Measurements from ENCODE around the gene KLHL25.

KLHL25 gene

DNA sequence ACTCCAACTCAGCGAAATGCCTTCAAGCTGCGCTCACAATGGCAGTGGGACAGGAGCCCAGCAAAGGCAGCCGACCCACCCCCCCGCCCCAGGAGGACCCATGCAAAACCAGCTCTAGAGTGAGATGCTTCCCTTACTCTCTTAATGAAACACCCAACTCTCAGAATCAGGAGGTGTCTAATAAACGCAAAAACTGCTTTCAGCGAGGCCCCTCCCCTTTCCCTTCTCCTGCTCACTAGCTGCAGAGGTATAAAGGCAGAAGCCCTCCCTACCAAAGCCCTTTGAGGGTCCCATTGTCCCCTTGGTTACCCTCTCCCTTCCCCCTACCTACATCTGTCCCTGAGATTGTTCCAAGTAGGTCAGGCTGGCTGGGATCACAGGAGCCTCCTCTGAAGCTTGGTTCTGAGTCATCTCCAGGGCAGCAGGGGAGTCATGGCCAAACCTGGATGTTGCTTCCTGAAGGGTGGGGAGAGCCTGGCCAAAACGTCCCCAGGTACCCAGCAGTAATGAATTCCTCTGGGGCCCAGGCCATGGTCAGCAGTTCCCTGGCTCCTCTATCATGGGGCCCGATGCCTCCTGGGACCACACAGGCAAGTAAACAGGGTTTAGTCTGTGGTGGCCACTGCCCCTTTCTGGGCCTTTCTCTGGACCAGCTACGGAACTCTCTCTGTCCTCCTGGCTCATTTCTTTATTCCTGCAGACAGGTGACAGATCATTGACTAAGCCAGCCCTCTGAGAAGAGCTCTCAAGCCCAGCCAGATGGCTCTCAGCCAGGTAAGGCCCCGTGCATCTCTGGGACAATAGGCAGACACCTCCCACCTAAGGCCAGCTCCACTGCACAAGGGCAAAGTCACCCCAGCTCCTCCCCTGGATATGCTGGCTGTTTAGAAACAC, 8.6 kb downstream of the KLHL25 start:
- H3K4me2 ChIP-seq (ENCODE audit: low read length) = no peak overlapping the region

DNA sequence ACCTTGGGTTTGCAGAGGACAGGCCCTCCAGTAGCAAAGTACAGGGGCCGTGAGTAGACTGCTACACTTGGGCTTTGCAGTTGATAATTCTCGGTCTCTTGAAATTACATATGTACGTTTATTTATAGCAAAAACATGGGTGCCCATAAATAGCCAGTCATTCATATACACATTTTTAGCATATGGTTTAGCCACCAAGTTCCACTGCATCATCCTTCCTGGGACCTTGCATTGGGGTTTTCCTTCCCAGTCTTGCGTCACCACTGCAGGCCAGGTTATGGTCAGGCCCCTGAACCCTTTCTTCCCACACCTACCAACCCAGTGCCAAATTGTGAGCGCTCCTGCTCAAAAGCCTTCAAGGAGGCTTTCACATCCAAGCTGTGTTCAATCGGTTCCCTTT, 12.7 kb downstream of the KLHL25 start:
- no peak overlapping the region for H3K4me2 ChIP-seq (ENCODE audit: low read length)

More for the DNA sequence above, 8.6 kb downstream of the KLHL25 start:
- no peaks in the 10 kb centered on the region for H3K36me3 ChIP-seq (ENCODE audit: control insufficient read depth, low read length)
- no peak overlapping the region for H3K4me3 ChIP-seq (ENCODE audit: low read length)
- H3K9me2 ChIP-seq (replicated peaks; ENCODE audit: control insufficient read depth, low read length) = no peaks in the 10 kb centered on the region
- no peaks in the 10 kb centered on the region for H3F3A ChIP-seq (ENCODE audit: control insufficient read depth, insufficient read depth)
- H3K27me3 ChIP-seq (ENCODE audit: control insufficient read depth, low read length) = no peaks in the 10 kb centered on the region
- no peak for TF ChIP-seq EZH2phosphoT487 (IDR thresholded peaks at IDR 0.05; ENCODE audit: borderline replicate concordance, low read length)
- TF ChIP-seq, protein P1, sequence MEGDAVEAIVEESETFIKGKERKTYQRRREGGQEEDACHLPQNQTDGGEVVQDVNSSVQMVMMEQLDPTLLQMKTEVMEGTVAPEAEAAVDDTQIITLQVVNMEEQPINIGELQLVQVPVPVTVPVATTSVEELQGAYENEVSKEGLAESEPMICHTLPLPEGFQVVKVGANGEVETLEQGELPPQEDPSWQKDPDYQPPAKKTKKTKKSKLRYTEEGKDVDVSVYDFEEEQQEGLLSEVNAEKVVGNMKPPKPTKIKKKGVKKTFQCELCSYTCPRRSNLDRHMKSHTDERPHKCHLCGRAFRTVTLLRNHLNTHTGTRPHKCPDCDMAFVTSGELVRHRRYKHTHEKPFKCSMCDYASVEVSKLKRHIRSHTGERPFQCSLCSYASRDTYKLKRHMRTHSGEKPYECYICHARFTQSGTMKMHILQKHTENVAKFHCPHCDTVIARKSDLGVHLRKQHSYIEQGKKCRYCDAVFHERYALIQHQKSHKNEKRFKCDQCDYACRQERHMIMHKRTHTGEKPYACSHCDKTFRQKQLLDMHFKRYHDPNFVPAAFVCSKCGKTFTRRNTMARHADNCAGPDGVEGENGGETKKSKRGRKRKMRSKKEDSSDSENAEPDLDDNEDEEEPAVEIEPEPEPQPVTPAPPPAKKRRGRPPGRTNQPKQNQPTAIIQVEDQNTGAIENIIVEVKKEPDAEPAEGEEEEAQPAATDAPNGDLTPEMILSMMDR (IDR thresholded peaks at IDR 0.05; ENCODE audit: low read depth, low read length, poor library complexity, severe bottlenecking) = no peak
- no peaks in the 10 kb centered on the region for H3K9me3 ChIP-seq (ENCODE audit: control insufficient read depth, insufficient read depth, low read length)
- H3K79me2 ChIP-seq (ENCODE audit: control insufficient read depth, low read length) = no peaks in the 10 kb centered on the region
- H4K20me1 ChIP-seq (ENCODE audit: control insufficient read depth, insufficient read depth, low read depth, low read length) = 0 out of 2 replicates have a peak, but pooled peaks cover 4% of the 10 kb centered on the region
- H3K4me1 ChIP-seq (ENCODE audit: control insufficient read depth, low read length) = peaks cover 5% of the 10 kb centered on the region; the same call in 1 of the 2 replicates
- no peak overlapping the region for H3K27ac ChIP-seq (ENCODE audit: low read depth, low read length)

DNA sequence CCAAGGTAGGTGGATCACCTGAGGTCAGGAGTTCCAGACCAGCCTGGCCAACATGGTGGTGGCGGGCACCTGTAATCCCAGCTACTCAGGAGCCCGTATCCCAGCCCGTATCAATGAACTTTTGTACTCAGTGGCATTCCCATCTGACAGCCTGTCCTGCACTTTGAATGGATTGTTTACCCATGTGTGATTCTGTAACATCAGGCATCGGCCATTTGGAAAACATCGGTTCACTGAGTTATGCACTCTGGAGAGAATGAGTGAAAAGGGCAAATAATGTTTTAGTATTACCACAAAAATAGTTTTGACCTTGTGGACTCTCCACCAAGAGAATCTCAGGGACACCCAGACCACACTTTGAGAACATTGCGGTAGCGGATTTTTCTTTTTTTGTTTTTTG, 13.6 kb downstream of the KLHL25 start:
- Histone ChIP-seq H3K27me3 (ENCODE audit: control insufficient read depth, low read length) (no peaks in the 10 kb centered on the region), H3K4me2 (ENCODE audit: low read length) (no peak overlapping the region), H3F3A (ENCODE audit: control insufficient read depth, insufficient read depth) (no peaks in the 10 kb centered on the region), H3K27ac (ENCODE audit: low read depth, low read length) (no peak overlapping the region), H3K9me2 (replicated peaks; ENCODE audit: control insufficient read depth, low read length) (no peaks in the 10 kb centered on the region), H3K36me3 (ENCODE audit: control insufficient read depth, low read length) (no peaks in the 10 kb centered on the region), H4K20me1 (ENCODE audit: control insufficient read depth, insufficient read depth, low read depth, low read length) (0 out of 2 replicates have a peak, but pooled peaks cover 4% of the 10 kb centered on the region), H3K79me2 (ENCODE audit: control insufficient read depth, low read length) (no peaks in the 10 kb centered on the region), H3K4me1 (ENCODE audit: control insufficient read depth, low read length) (peaks cover 5% of the 10 kb centered on the region; the same call in 1 of the 2 replicates), H3K4me3 (ENCODE audit: low read length) (no peak overlapping the region), H3K9me3 (ENCODE audit: control insufficient read depth, insufficient read depth, low read length) (no peaks in the 10 kb centered on the region)
- TF ChIP-seq, protein P1 (IDR thresholded peaks at IDR 0.05; ENCODE audit: low read depth, low read length, poor library complexity, severe bottlenecking) = no peak
- no peak for TF ChIP-seq EZH2phosphoT487 (IDR thresholded peaks at IDR 0.05; ENCODE audit: borderline replicate concordance, low read length)

More for the DNA sequence above, 12.7 kb downstream of the KLHL25 start:
- H4K20me1 ChIP-seq (ENCODE audit: control insufficient read depth, insufficient read depth, low read depth, low read length) = 0 out of 2 replicates have a peak, but pooled peaks cover 4% of the 10 kb centered on the region
- H3K9me3 ChIP-seq (ENCODE audit: control insufficient read depth, insufficient read depth, low read length) = no peaks in the 10 kb centered on the region
- H3F3A ChIP-seq (ENCODE audit: control insufficient read depth, insufficient read depth) = no peaks in the 10 kb centered on the region
- no peaks in the 10 kb centered on the region for H3K9me2 ChIP-seq (replicated peaks; ENCODE audit: control insufficient read depth, low read length)
- no peaks in the 10 kb centered on the region for H3K79me2 ChIP-seq (ENCODE audit: control insufficient read depth, low read length)
- peaks cover 5% of the 10 kb centered on the region; the same call in 1 of the 2 replicates for H3K4me1 ChIP-seq (ENCODE audit: control insufficient read depth, low read length)
- H3K27me3 ChIP-seq (ENCODE audit: control insufficient read depth, low read length) = no peaks in the 10 kb centered on the region
- no peak for TF ChIP-seq EZH2phosphoT487 (IDR thresholded peaks at IDR 0.05; ENCODE audit: borderline replicate concordance, low read length)
- TF ChIP-seq, protein P1 (IDR thresholded peaks at IDR 0.05; ENCODE audit: low read depth, low read length, poor library complexity, severe bottlenecking) = no peak
- no peaks in the 10 kb centered on the region for H3K36me3 ChIP-seq (ENCODE audit: control insufficient read depth, low read length)
- no peak overlapping the region for H3K27ac ChIP-seq (ENCODE audit: low read depth, low read length)
- no peak overlapping the region for H3K4me3 ChIP-seq (ENCODE audit: low read length)

Data from DOHH2 (cell line).